Stimulated activated CD8-positive, alpha-beta memory T cell treated with anti-CD3 and anti-CD28 coated beads, Interleukin-7, amount 100 ng/mL, for 24 hours (primary cell): ENCODE results near the gene GLCE.
A peak's percentile ranks its signal among the peaks of the same experiment; 100 is the strongest.

ENCODE experiments used
- DNase-seq: peaks from one replicate; pipeline ENCODE4 v3.0.0-alpha.2; 2020; ENCODE audit warnings: low read depth

GLCE gene

GRCh38 chr15:69160141-69160993, at the start of gene GLCE:
Gene GLCE (plus strand): TSS chr15:69160635. CDS start chr15:69255807, 95,172 bp downstream.
- DNase-seq: peak; percentile 75

- DNase-seq: no peak
These were observed 46.0 kb upstream of the GLCE start for GRCh38 chr15:69114331-69114928.

GRCh38 chr15:69115031-69115430, 45.4 kb upstream of the GLCE start:
- no peak for DNase-seq

GRCh38 chr15:69116391-69116790, 44.0 kb upstream of the GLCE start:
- DNase-seq: no peak

- DNase-seq: no peak
These were observed 43.0 kb upstream of the GLCE start for GRCh38 chr15:69117431-69117871.

GRCh38 chr15:69118089-69118488, 42.3 kb upstream of the GLCE start:
- DNase-seq: no peak

- no peak for DNase-seq
These were observed 41.4 kb upstream of the GLCE start for GRCh38 chr15:69119001-69119400.

- DNase-seq: no peak
These were observed 40.6 kb upstream of the GLCE start for GRCh38 chr15:69119683-69120395.

- no peak for DNase-seq
These were observed 39.7 kb upstream of the GLCE start for GRCh38 chr15:69120732-69121131.

- DNase-seq: no peak
These were observed 39.1 kb upstream of the GLCE start for GRCh38 chr15:69121198-69121828.

- no peak for DNase-seq
These were observed 35.2 kb upstream of the GLCE start for GRCh38 chr15:69125236-69125635.

GRCh38 chr15:69126054-69126469, 34.4 kb upstream of the GLCE start:
- no peak for DNase-seq

GRCh38 chr15:69127306-69127705, 33.1 kb upstream of the GLCE start:
- no peak for DNase-seq

GRCh38 chr15:69128667-69129311, 31.6 kb upstream of the GLCE start:
- no peak for DNase-seq

- DNase-seq: no peak
These were observed 28.8 kb upstream of the GLCE start for GRCh38 chr15:69131362-69132220.

GRCh38 chr15:69132430-69132829, 28.0 kb upstream of the GLCE start:
- no peak for DNase-seq

GRCh38 chr15:69132977-69133861, 27.2 kb upstream of the GLCE start:
- DNase-seq: no peak

GRCh38 chr15:69133862-69134519, 26.4 kb upstream of the GLCE start:
- no peak for DNase-seq

GRCh38 chr15:69134791-69135190, 25.6 kb upstream of the GLCE start:
- no peak for DNase-seq
